HepG2 (cell line): Measurements from ENCODE around the gene CD248. TPM values are rescaled to one million over a fixed set of nuclear protein-coding genes. Genes with fewer than 3 reads are reported as not detected.

Source experiments
- FOSL2 ChIP-seq: sonication (generic); formaldehyde crosslinking; IDR thresholded peaks from 2 replicates; pipeline ENCODE4 v1.4.0; 2020; ENCODE audit warnings: missing genetic modification reagents
- FOXP4 ChIP-seq: sonication (generic); formaldehyde crosslinking; IDR thresholded peaks from 2 replicates; pipeline ENCODE4 v1.4.0; 2020; ENCODE audit warnings: missing genetic modification reagents
- GATAD2A ChIP-seq: IDR thresholded peaks from 2 replicates; pipeline ENCODE4 v1.6.1; 2016
- HDAC2 ChIP-seq: sonication (generic); formaldehyde crosslinking; IDR thresholded peaks from 2 replicates; pipeline ENCODE4 v1.4.0; 2020; ENCODE audit warnings: missing genetic modification reagents
- KAT8 ChIP-seq: IDR thresholded peaks from 2 replicates; pipeline ENCODE4 v1.6.1; 2016; ENCODE audit warnings: missing genetic modification reagents, missing compliant biosample characterization
- KLF15 ChIP-seq: sonication (generic); formaldehyde crosslinking; IDR thresholded peaks from 2 replicates; pipeline ENCODE4 v1.8.1; 2023; ENCODE audit warnings: borderline replicate concordance, mild to moderate bottlenecking, inconsistent platforms, missing genetic modification reagents, mixed read lengths
- PAX8 ChIP-seq: sonication (generic); formaldehyde crosslinking; IDR thresholded peaks from 2 replicates; pipeline ENCODE4 v1.8.0; 2022; ENCODE audit warnings: mild to moderate bottlenecking, missing genetic modification reagents, borderline replicate concordance
- REPIN1 ChIP-seq: sonication (generic); formaldehyde crosslinking; IDR thresholded peaks from 2 replicates; pipeline ENCODE4 v1.8.0; 2022; ENCODE audit warnings: missing genetic modification reagents, low read depth, mild to moderate bottlenecking, borderline replicate concordance
- ZFP36L1 ChIP-seq: sonication (generic); formaldehyde crosslinking; IDR thresholded peaks from 2 replicates; pipeline ENCODE4 v1.8.0; 2022; ENCODE audit warnings: mild to moderate bottlenecking, missing genetic modification reagents, moderate library complexity
- ZMYM2 ChIP-seq: sonication (generic); formaldehyde crosslinking; IDR thresholded peaks from 2 replicates; pipeline ENCODE4 v1.8.0; 2022; ENCODE audit warnings: mild to moderate bottlenecking, missing genetic modification reagents
- ZNF337 ChIP-seq: sonication (generic); formaldehyde crosslinking; IDR thresholded peaks from 2 replicates; pipeline ENCODE4 v1.5.1; 2020; ENCODE audit warnings: missing genetic modification reagents, low read depth, mild to moderate bottlenecking, borderline replicate concordance
- ZNF430 ChIP-seq: sonication (generic); formaldehyde crosslinking; IDR thresholded peaks from 2 replicates; pipeline ENCODE4 v1.9.0; 2021; ENCODE audit warnings: mild to moderate bottlenecking, missing genetic modification reagents
- ZNF460 ChIP-seq: sonication (generic); formaldehyde crosslinking; IDR thresholded peaks from 2 replicates; pipeline ENCODE4 v1.5.1; 2020; ENCODE audit warnings: missing genetic modification reagents, mild to moderate bottlenecking, borderline replicate concordance
- ZNF577 ChIP-seq: sonication (generic); formaldehyde crosslinking; IDR thresholded peaks from 2 replicates; pipeline ENCODE4 v1.4.0; 2020; ENCODE audit warnings: mild to moderate bottlenecking, low read depth, missing genetic modification reagents, borderline replicate concordance
- ZNF589 ChIP-seq: sonication (generic); formaldehyde crosslinking; conservative IDR thresholded peaks from 2 replicates; pipeline ENCODE4 v1.8.0; 2022; ENCODE audit warnings: mild to moderate bottlenecking, moderate library complexity, missing genetic modification reagents
- ZNF761 ChIP-seq: sonication (generic); formaldehyde crosslinking; conservative IDR thresholded peaks from 2 replicates; pipeline ENCODE4 v1.4.0; 2020; ENCODE audit warnings: mild to moderate bottlenecking, missing genetic modification reagents
- ZNF768 ChIP-seq: sonication (generic); formaldehyde crosslinking; IDR thresholded peaks from 2 replicates; pipeline ENCODE4 v1.4.0; 2020; ENCODE audit warnings: missing genetic modification reagents
- polyA plus RNA-seq, 8 experiments: library from polyadenylated mRNA; depleted of rRNA in 3 of 8; stranded (reverse) in 7 of 8; unstranded in 1 of 8; fragments of >200 nt; fragmentation: Illumina TruSeq in 4 of 8; extraction: Trizol in 4 of 8; gene quantifications; 2 replicates each; pipeline versions ENCODE4 v1.2.1 to v1.2.3, GENCODE V29; 2011 to 2016; ENCODE audit warnings: low read depth in 4 of 8, missing spikeins in 1 of 8, mixed read lengths in 1 of 8; ENCODE audit not compliant: insufficient read depth in 1 of 8
- total RNA-seq, 5 experiments: library from RNA; depleted of rRNA; stranded (reverse); fragments of >200 nt; fragmentation: Illumina TruSeq; extraction: Trizol; gene quantifications; 2 replicates each; pipeline ENCODE4 v1.2.3, GENCODE V29; 2016; ENCODE audit warnings: low read depth in 1 of 5
- TF ChIP-seq, protein P1 (sequence below): sonication (generic); formaldehyde crosslinking; IDR thresholded peaks from 2 replicates; pipeline ENCODE4 v1.4.0; 2020; ENCODE audit warnings: mild to moderate bottlenecking, missing genetic modification reagents
- TF ChIP-seq, protein P2 (sequence below): sonication (generic); formaldehyde crosslinking; IDR thresholded peaks from 2 replicates; pipeline ENCODE4 v1.8.0; 2023; ENCODE audit warnings: mild to moderate bottlenecking, missing genetic modification reagents
- TF ChIP-seq, protein P3 (sequence below): sonication (generic); formaldehyde crosslinking; IDR thresholded peaks from 2 replicates; pipeline ENCODE4; 2020; ENCODE audit warnings: missing genetic modification reagents, mild to moderate bottlenecking, borderline replicate concordance
- TF ChIP-seq, protein P4 (sequence below): sonication (generic); formaldehyde crosslinking; IDR thresholded peaks from 2 replicates; pipeline ENCODE4 v1.4.0; 2020; ENCODE audit warnings: missing genetic modification reagents

CD248 gene
- total and polyA plus RNA-seq, 2 of the 13 experiments (the other 11 are each of a cell fraction or from before 2014, with no cell fraction given), result 0.25 to 0.35 TPM

DNA sequence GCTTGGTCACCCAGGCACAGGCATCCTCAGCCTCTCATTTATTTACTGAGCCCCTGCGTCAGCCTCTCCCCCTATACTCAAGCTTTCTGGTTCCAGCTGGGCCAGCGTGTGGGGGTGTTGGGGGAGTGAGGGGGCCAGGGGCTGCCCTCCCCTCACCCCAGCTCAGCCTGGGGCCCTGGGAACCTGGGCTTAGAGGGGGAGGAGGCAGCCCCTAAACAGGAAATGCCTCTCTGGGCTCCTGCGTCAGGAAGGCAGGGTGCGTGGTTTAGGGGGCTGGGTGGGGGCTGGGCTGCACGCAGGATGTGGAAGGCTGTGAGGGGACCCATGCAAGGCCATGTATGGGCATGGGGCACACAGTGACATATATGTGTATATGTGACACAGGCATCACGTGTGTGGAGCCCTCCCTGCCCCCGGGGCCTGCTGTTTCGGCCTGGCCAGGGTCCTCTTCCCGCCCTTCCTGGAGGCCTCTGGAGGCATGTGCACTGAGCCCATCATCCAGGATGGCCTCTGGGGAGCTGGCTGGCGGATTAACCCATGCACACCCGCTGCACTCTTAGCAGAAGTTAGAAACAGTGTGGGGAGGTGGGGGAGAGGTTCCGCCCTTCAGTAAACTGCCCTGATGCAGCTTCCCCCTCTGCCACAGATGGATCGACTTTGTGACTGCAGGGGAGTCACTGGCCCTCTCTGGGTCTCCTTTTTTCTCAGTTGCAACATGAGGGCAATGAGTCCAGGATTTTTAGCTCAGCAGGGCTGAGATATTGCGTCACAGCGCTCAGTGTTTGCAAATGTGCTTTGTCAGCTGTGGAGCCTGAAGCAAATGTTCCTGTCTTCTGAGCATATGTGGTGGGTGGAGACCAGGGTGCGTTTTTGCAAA is 1.1 kb upstream of the CD248 start (continued):
- 0 out of 2 replicates have a peak, but pooled peaks have one; percentile 16 for TF ChIP-seq FOXP4
- TF ChIP-seq ZNF589 (CRISPR knock-in tag), result 0 out of 2 replicates have a peak, but pooled peaks have one; percentile 8
- TF ChIP-seq, protein P1, sequence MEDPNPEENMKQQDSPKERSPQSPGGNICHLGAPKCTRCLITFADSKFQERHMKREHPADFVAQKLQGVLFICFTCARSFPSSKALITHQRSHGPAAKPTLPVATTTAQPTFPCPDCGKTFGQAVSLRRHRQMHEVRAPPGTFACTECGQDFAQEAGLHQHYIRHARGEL, result no peak
- TF ChIP-seq KLF15, result no peak
- TF ChIP-seq, protein P2, sequence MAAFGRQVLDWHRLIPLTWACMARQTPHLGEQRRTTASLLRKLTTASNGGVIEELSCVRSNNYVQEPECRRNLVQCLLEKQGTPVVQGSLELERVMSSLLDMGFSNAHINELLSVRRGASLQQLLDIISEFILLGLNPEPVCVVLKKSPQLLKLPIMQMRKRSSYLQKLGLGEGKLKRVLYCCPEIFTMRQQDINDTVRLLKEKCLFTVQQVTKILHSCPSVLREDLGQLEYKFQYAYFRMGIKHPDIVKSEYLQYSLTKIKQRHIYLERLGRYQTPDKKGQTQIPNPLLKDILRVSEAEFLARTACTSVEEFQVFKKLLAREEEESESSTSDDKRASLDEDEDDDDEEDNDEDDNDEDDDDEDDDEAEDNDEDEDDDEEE (CRISPR knock-in tag), result no peak
- TF ChIP-seq, protein P3, sequence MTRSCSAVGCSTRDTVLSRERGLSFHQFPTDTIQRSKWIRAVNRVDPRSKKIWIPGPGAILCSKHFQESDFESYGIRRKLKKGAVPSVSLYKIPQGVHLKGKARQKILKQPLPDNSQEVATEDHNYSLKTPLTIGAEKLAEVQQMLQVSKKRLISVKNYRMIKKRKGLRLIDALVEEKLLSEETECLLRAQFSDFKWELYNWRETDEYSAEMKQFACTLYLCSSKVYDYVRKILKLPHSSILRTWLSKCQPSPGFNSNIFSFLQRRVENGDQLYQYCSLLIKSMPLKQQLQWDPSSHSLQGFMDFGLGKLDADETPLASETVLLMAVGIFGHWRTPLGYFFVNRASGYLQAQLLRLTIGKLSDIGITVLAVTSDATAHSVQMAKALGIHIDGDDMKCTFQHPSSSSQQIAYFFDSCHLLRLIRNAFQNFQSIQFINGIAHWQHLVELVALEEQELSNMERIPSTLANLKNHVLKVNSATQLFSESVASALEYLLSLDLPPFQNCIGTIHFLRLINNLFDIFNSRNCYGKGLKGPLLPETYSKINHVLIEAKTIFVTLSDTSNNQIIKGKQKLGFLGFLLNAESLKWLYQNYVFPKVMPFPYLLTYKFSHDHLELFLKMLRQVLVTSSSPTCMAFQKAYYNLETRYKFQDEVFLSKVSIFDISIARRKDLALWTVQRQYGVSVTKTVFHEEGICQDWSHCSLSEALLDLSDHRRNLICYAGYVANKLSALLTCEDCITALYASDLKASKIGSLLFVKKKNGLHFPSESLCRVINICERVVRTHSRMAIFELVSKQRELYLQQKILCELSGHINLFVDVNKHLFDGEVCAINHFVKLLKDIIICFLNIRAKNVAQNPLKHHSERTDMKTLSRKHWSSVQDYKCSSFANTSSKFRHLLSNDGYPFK (CRISPR knock-in tag), result no peak
- no peak for TF ChIP-seq ZFP36L1
- 0 out of 2 replicates have a peak, but pooled peaks have one; percentile 18 for TF ChIP-seq KAT8
- TF ChIP-seq ZNF430 (CRISPR knock-in tag), result 0 out of 2 replicates have a peak, but pooled peaks have one; percentile 38
- TF ChIP-seq ZMYM2, result no peak
- TF ChIP-seq ZNF768 (CRISPR knock-in tag), result peak; percentile 88
- TF ChIP-seq FOSL2 (CRISPR knock-in tag), result 0 out of 2 replicates have a peak, but pooled peaks have one; percentile 23
- no peak for TF ChIP-seq ZNF460 (CRISPR knock-in tag)
- TF ChIP-seq ZNF577 (CRISPR knock-in tag), result no peak
- TF ChIP-seq ZNF337 (CRISPR knock-in tag), result no peak
- TF ChIP-seq GATAD2A (CRISPR knock-in tag), result peak; percentile 61
- no peak for TF ChIP-seq PAX8 (CRISPR knock-in tag)
- no peak for TF ChIP-seq HDAC2 (CRISPR knock-in tag)
- TF ChIP-seq, protein P4, sequence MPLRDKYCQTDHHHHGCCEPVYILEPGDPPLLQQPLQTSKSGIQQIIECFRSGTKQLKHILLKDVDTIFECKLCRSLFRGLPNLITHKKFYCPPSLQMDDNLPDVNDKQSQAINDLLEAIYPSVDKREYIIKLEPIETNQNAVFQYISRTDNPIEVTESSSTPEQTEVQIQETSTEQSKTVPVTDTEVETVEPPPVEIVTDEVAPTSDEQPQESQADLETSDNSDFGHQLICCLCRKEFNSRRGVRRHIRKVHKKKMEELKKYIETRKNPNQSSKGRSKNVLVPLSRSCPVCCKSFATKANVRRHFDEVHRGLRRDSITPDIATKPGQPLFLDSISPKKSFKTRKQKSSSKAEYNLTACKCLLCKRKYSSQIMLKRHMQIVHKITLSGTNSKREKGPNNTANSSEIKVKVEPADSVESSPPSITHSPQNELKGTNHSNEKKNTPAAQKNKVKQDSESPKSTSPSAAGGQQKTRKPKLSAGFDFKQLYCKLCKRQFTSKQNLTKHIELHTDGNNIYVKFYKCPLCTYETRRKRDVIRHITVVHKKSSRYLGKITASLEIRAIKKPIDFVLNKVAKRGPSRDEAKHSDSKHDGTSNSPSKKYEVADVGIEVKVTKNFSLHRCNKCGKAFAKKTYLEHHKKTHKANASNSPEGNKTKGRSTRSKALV (CRISPR knock-in tag), result no peak
- TF ChIP-seq ZNF761 (CRISPR knock-in tag), result no peak
- TF ChIP-seq REPIN1, result no peak
